ENCODE results near the gene KRT222. TPM values are rescaled to one million over a fixed set of nuclear protein-coding genes. Genes with fewer than 3 reads are reported as not detected.

The KRT222 gene
- total RNA-seq, 3 donors from 2014 or later = 0.43 to 1.0 TPM; not detected in 1

- H3K36me3 ChIP-seq (ENCODE audit: low read depth) = no peaks in the 10 kb centered on the region
- H3K9me3 ChIP-seq = no peaks in the 10 kb centered on the region
- DNase-seq (no peak), ATAC-seq (no peak)
- TF ChIP-seq, protein P1, sequence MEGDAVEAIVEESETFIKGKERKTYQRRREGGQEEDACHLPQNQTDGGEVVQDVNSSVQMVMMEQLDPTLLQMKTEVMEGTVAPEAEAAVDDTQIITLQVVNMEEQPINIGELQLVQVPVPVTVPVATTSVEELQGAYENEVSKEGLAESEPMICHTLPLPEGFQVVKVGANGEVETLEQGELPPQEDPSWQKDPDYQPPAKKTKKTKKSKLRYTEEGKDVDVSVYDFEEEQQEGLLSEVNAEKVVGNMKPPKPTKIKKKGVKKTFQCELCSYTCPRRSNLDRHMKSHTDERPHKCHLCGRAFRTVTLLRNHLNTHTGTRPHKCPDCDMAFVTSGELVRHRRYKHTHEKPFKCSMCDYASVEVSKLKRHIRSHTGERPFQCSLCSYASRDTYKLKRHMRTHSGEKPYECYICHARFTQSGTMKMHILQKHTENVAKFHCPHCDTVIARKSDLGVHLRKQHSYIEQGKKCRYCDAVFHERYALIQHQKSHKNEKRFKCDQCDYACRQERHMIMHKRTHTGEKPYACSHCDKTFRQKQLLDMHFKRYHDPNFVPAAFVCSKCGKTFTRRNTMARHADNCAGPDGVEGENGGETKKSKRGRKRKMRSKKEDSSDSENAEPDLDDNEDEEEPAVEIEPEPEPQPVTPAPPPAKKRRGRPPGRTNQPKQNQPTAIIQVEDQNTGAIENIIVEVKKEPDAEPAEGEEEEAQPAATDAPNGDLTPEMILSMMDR (IDR thresholded peaks at IDR 0.05) = no peak
- intact Hi-C loops (cut with DNase I, micrococcal nuclease) = loop anchor here in 1 of 2 donors (5.0 kb wide), 1 partner anchor 178 kb away; no protein-coding TSS in a partner anchor
- H3K4me1 ChIP-seq (ENCODE audit: low read depth) = peaks cover 20% of the 10 kb centered on the region
- H3K4me3 ChIP-seq = no peak overlapping the region
Observed at GRCh38 chr17:40614431-40615067, 50.4 kb downstream of the KRT222 start.

DNA sequence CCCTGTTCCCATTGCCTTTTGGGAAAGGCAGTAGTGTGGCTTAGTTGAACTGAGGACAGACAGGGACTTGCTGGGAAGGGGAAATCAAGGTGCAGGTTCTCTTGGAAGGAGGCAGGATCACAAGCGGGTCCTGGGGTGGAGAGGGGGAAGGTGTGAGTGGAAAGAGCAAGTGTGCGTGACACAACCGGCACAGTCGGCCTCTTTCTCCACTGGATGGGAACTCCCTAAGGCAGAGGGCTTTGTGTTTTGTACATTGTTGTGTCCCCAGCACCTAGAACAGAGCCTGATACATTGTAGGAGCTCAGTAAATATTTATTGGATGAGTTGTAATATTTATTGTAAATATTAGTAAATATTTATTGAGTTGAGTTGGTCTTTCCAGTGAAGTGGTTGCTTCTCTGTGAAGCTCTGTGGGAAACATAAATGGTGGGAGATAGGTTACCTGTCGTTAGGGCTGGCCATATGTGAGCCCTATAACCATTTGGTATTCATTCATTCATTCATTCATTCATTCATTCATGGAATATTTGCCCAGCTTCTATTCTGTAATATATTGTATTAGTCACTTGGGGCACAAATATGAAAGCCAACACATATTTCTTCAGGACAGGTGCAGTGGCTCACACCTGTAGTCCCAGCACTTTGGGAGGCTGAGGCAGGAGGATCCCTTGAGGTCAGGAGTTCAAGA, 51.4 kb downstream of the KRT222 start:
- DNase-seq = no peak

DNA sequence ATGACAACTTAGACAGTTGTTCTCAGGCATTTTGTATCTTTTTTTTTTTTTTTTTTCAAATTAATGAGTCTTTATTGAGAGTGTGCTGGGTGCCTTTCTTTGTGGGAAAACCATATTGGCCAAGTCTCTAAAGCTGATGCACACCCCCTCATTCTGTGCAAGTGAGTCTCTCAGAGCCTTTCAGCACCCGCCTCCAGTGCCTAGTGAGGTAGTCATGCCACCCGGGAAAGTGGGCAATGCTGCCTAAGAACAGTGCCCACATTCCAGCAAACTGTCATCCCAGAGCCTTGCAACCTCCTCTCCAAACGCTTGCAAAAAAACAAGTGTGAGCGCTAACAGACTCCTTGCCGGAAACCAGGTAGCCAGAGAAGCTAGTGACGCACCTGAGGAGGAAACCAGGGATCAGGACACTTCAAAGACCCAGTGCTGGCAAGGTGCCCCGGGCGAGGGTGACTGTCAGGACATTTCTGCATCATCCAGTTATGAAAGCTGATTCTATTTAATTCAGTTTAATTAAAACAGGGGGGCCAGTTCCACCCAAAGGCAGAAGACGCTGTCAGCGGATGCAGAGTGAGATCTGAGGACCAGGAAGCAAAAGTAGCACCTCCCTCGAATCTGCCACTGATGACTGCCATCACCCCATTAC, 52.3 kb downstream of the KRT222 start:
- H3K9me3 ChIP-seq = no peaks in the 10 kb centered on the region
- H3K4me3 ChIP-seq = no peak overlapping the region
- no peak for DNase-seq
- peaks cover 6% of the 10 kb centered on the region for H3K4me1 ChIP-seq (ENCODE audit: low read depth)
- TF ChIP-seq, protein P1 (IDR thresholded peaks at IDR 0.05) = no peak
- ATAC-seq = peak; percentile 21
- H3K36me3 ChIP-seq (ENCODE audit: low read depth) = no peaks in the 10 kb centered on the region
- intact Hi-C loops (cut with DNase I, micrococcal nuclease) = no loop called here

More for the DNA sequence above, 51.4 kb downstream of the KRT222 start:
- intact Hi-C loops (cut with DNase I, micrococcal nuclease) = no loop called here
- ATAC-seq = no peak
- Histone ChIP-seq H3K36me3 (ENCODE audit: low read depth) (no peaks in the 10 kb centered on the region), H3K4me3 (no peak overlapping the region), H3K9me3 (no peaks in the 10 kb centered on the region), H3K4me1 (ENCODE audit: low read depth) (peaks cover 11% of the 10 kb centered on the region)
- TF ChIP-seq, protein P1 (IDR thresholded peaks at IDR 0.05) = no peak

DNA sequence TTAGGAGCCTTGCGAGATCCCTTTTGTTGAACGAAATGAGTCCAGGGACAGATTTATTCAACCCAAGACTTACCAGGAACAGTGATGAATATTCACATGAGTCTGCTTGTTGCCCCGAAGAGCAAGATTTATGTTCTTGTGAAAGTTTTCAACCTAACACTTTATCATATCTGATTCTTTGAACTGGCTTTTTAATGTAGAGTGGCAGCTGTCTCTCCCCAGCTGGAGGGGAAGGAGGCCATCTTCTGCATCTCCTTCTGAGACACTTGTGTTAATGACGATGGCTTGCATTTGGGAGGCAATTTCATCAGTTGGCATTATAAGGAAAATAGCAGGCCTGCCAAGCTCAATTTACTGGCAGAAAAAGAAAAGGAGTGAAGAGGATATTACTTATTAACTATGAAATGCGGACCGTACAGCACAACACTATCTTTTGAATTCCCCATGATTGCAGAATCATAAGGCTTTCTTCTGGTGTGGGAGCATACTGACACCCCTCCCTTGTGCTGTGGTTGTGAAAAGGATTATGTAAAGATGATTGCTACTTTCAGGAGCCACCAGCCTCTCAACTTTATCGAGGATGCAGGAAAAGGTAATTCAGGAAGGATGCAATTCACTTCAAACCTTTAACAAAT, 53.0 kb downstream of the KRT222 start:
- no peaks in the 10 kb centered on the region for H3K36me3 ChIP-seq (ENCODE audit: low read depth)
- H3K4me3 ChIP-seq = no peak overlapping the region
- DNase-seq (no peak), ATAC-seq (no peak)
- TF ChIP-seq, protein P1 (IDR thresholded peaks at IDR 0.05) = no peak
- H3K9me3 ChIP-seq = no peaks in the 10 kb centered on the region
- intact Hi-C loops (cut with DNase I, micrococcal nuclease) = no loop called here
- peaks cover 6% of the 10 kb centered on the region for H3K4me1 ChIP-seq (ENCODE audit: low read depth)

- TF ChIP-seq, protein P1 (IDR thresholded peaks at IDR 0.05) = no peak
- DNase-seq (no peak), ATAC-seq (no peak)
- no peaks in the 10 kb centered on the region for H3K36me3 ChIP-seq (ENCODE audit: low read depth)
- intact Hi-C loops (cut with DNase I, micrococcal nuclease) = no loop called here
- H3K4me3 ChIP-seq = no peak overlapping the region
- H3K9me3 ChIP-seq = no peaks in the 10 kb centered on the region
- peaks cover under 1% of the 10 kb centered on the region for H3K4me1 ChIP-seq (ENCODE audit: low read depth)
Observed at GRCh38 chr17:40610359-40610758, 54.6 kb downstream of the KRT222 start.
